H9 (cell line): ENCODE results near the gene FAM32A. TPM values are rescaled to one million over a fixed set of nuclear protein-coding genes. Genes with fewer than 3 reads are reported as not detected.

Experiments
- DNase-seq: peaks from one replicate; pipeline ENCODE4 v3.0.0-alpha.2; 2017
- H2AFZ ChIP-seq: one replicate; pipeline ENCODE4 v1.6.1; 2013; ENCODE audit warnings: mild to moderate bottlenecking, low read length, control low read depth, moderate library complexity
- H2AK5ac ChIP-seq: 2 replicates; pipeline ENCODE4 v1.6.1; 2013; ENCODE audit warnings: low read length, control low read depth, mixed read lengths; ENCODE audit not compliant: insufficient read length
- H2BK120ac ChIP-seq: one replicate; pipeline ENCODE4 v1.6.1; 2013; ENCODE audit warnings: low read depth, mild to moderate bottlenecking, low read length, control low read depth, inconsistent platforms; ENCODE audit not compliant: poor library complexity, severe bottlenecking
- H2BK12ac ChIP-seq: 2 replicates; pipeline ENCODE4 v1.6.1; 2013; ENCODE audit warnings: low read length, control low read depth, mixed read lengths, low read depth; ENCODE audit not compliant: insufficient read length
- H2BK15ac ChIP-seq: 2 replicates; pipeline ENCODE4 v1.6.1; 2013; ENCODE audit warnings: low read depth, low read length, control low read depth
- H2BK20ac ChIP-seq: one replicate; pipeline ENCODE4 v1.6.1; 2013; ENCODE audit warnings: low read depth, mild to moderate bottlenecking, low read length, control low read depth, inconsistent platforms; ENCODE audit not compliant: poor library complexity, severe bottlenecking
- H2BK5ac ChIP-seq: 2 replicates; pipeline ENCODE4 v1.6.1; 2013; ENCODE audit warnings: low read length, control low read depth, mixed read lengths; ENCODE audit not compliant: insufficient read length
- H3K14ac ChIP-seq: 2 replicates; pipeline ENCODE4 v1.6.1; 2013; ENCODE audit warnings: low read length, control low read depth; ENCODE audit not compliant: insufficient read depth
- H3K18ac ChIP-seq: 2 replicates; pipeline ENCODE4 v1.6.1; 2013; ENCODE audit warnings: low read depth, mild to moderate bottlenecking, mixed read lengths, low read length, control low read depth; ENCODE audit not compliant: insufficient read length
- H3K23ac ChIP-seq: 2 replicates; pipeline ENCODE4 v1.6.1; 2013; ENCODE audit warnings: low read length, control low read depth, mixed read lengths, low read depth; ENCODE audit not compliant: insufficient read length
- H3K23me2 ChIP-seq: 2 replicates; pipeline ENCODE4 v1.6.1; 2013; ENCODE audit warnings: low read depth, mild to moderate bottlenecking, mixed read lengths, low read length, control low read depth; ENCODE audit not compliant: insufficient read length, poor library complexity, severe bottlenecking
- H3K27ac ChIP-seq: 2 replicates; pipeline ENCODE4 v1.5.1; 2013; ENCODE audit warnings: low read length, control low read depth, mixed read lengths, low read depth; ENCODE audit not compliant: insufficient read length
- H3K27me3 ChIP-seq: 2 replicates; pipeline ENCODE4 v1.6.1; 2013; ENCODE audit warnings: low read length, control low read depth, inconsistent platforms; ENCODE audit not compliant: insufficient read depth
- H3K4ac ChIP-seq: 2 replicates; pipeline ENCODE4 v1.6.1; 2013; ENCODE audit warnings: low read depth, mild to moderate bottlenecking, control low read depth, inconsistent platforms, low read length, moderate library complexity
- H3K4me1 ChIP-seq: 2 replicates; pipeline ENCODE4 v1.6.1; 2013; ENCODE audit warnings: low read length, control low read depth, inconsistent platforms; ENCODE audit not compliant: insufficient read depth
- H3K4me2 ChIP-seq: 2 replicates; pipeline ENCODE4 v1.6.1; 2013; ENCODE audit warnings: low read length, control low read depth, mixed read lengths; ENCODE audit not compliant: insufficient read length, insufficient read depth
- H3K56ac ChIP-seq: 2 replicates; pipeline ENCODE4 v1.6.1; 2013; ENCODE audit warnings: low read depth, mild to moderate bottlenecking, mixed read lengths, low read length, control low read depth; ENCODE audit not compliant: insufficient read length
- H3K79me1 ChIP-seq: 2 replicates; pipeline ENCODE4 v1.6.1; 2013; ENCODE audit warnings: low read depth, mild to moderate bottlenecking, moderate library complexity, low read length, control low read depth, inconsistent platforms; ENCODE audit not compliant: insufficient read depth, poor library complexity, severe bottlenecking
- H3K79me2 ChIP-seq: 2 replicates; pipeline ENCODE4 v1.6.1; 2013; ENCODE audit warnings: low read length, control low read depth, inconsistent platforms; ENCODE audit not compliant: insufficient read depth
- H3K9ac ChIP-seq: 2 replicates; pipeline ENCODE4 v1.6.1; 2013; ENCODE audit warnings: low read length, control low read depth, mixed read lengths; ENCODE audit not compliant: insufficient read length; ENCODE audit errors: extremely low read depth
- H3K9me3 ChIP-seq: one replicate; pipeline ENCODE4 v1.6.1; 2013; ENCODE audit warnings: low read depth, low read length, inconsistent platforms; ENCODE audit not compliant: control insufficient read depth
- H3T11ph ChIP-seq: one replicate; pipeline ENCODE4 v1.6.1; 2013; ENCODE audit warnings: mild to moderate bottlenecking, low read length, control low read depth, inconsistent platforms
- H4K20me1 ChIP-seq: one replicate; pipeline ENCODE4 v1.6.1; 2013; ENCODE audit not compliant: control insufficient read depth, insufficient read length, insufficient read depth
- H4K5ac ChIP-seq: 2 replicates; pipeline ENCODE4 v1.6.1; 2013; ENCODE audit warnings: low read depth, mild to moderate bottlenecking, mixed read lengths, low read length, control low read depth; ENCODE audit not compliant: insufficient read length
- H4K8ac ChIP-seq: replicated peaks from 2 replicates; pipeline ENCODE4 v1.6.1; 2013; ENCODE audit warnings: low read length, control low read depth, mixed read lengths, low read depth; ENCODE audit not compliant: insufficient read length
- H4K91ac ChIP-seq: 2 replicates; pipeline ENCODE4 v1.6.1; 2013; ENCODE audit warnings: low read depth, mild to moderate bottlenecking, moderate library complexity, mixed read lengths, low read length, control low read depth; ENCODE audit not compliant: insufficient read length
- H3K27ac Mint-ChIP-seq, 3 experiments: 2 replicates in 2 of 3; 3 replicates in 1 of 3; pipeline ENCODE4 v1.8.0; 2020 to 2021; ENCODE audit warnings: mixed read lengths in 3 of 3, mild to moderate bottlenecking in 1 of 3, moderate library complexity in 1 of 3
- H3K27me3 Mint-ChIP-seq: 2 replicates; pipeline ENCODE4 v1.8.0; 2021; ENCODE audit warnings: low read depth, mild to moderate bottlenecking, moderate library complexity, mixed read lengths
- H3K36me3 Mint-ChIP-seq, 3 experiments: 2 replicates in 2 of 3; 3 replicates in 1 of 3; pipeline ENCODE4 v1.8.0; 2020 to 2021; ENCODE audit warnings: low read depth in 3 of 3, mixed read lengths in 3 of 3; ENCODE audit not compliant: insufficient read depth in 1 of 3
- H3K4me1 Mint-ChIP-seq, 2 experiments: 2 replicates each; pipeline ENCODE4 v1.8.0; 2020; ENCODE audit warnings: mixed read lengths in 2 of 2
- H3K4me3 Mint-ChIP-seq, 2 experiments: 2 replicates in 1 of 2; 3 replicates in 1 of 2; pipeline ENCODE4 v1.8.0; 2020 to 2021; ENCODE audit warnings: mild to moderate bottlenecking in 2 of 2, mixed read lengths in 2 of 2, moderate library complexity in 1 of 2
- H3K9me3 Mint-ChIP-seq, 2 experiments: 2 replicates in 1 of 2; 3 replicates in 1 of 2; pipeline ENCODE4 v1.8.0; 2020; ENCODE audit warnings: mild to moderate bottlenecking in 2 of 2, mixed read lengths in 2 of 2, moderate library complexity in 1 of 2
- CTCF ChIP-seq: fragments of 200-600 bp; sonication (generic); conservative IDR thresholded peaks from 3 replicates; pipeline ENCODE4 v1.8.0; 2021; ENCODE audit warnings: antibody characterized with exemption, mild to moderate bottlenecking
- WGBS: extraction: QIAGEN DNeasy Blood & Tissue Kit; methylation state at CpG from one replicate; pipeline ENCODE4 v1.1.7; 2013; ENCODE audit warnings: missing lambda C conversion rate, low lambda C conversion rate, mixed read lengths; ENCODE audit not compliant: insufficient read length; ENCODE audit errors: extremely low coverage; 5-methylcytosine and 5-hydroxymethylcytosine counted together
- total RNA-seq: library from RNA; stranded (reverse); gene quantifications from 2 replicates; pipeline ENCODE4 v1.2.1, GENCODE V29; 2021

FAM32A gene
- total RNA-seq, 1 experiment from 2014 or later = 91.9 TPM

- no peak for DNase-seq
- no peak overlapping the region for H3K27ac ChIP-seq
- no peak overlapping the region for H3K23ac ChIP-seq
- no peak overlapping the region for H3K18ac ChIP-seq
- H4K8ac ChIP-seq = no peak overlapping the region
- H2BK120ac ChIP-seq = no peak overlapping the region
- no peaks in the 10 kb centered on the region for H3K9me3 ChIP-seq
- H3K79me1 ChIP-seq = no peaks in the 10 kb centered on the region
- no peaks in the 10 kb centered on the region for H4K20me1 ChIP-seq
- no peak for TF ChIP-seq CTCF
- no peak overlapping the region for H3K56ac ChIP-seq
- H2AFZ ChIP-seq = no peak overlapping the region
- Mint-ChIP-seq H3K27ac (no peak overlapping the region), H3K4me3 (no peak overlapping the region), H3K27me3 (no peaks in the 10 kb centered on the region; the same call in 1 of the 2 replicates), H3K36me3 (no peaks in the 10 kb centered on the region), H3K9me3 (no peaks in the 10 kb centered on the region), H3K4me1 (no peaks in the 10 kb centered on the region)
- H3K4me1 ChIP-seq = no peaks in the 10 kb centered on the region
- H3K14ac ChIP-seq = no peak overlapping the region
- no peak overlapping the region for H3T11ph ChIP-seq
- H3K23me2 ChIP-seq = no peaks in the 10 kb centered on the region
- WGBS = no CpG with 5 or more reads among the region's 6 CpGs
- H2BK12ac ChIP-seq = no peak overlapping the region
- H2AK5ac ChIP-seq = no peak overlapping the region
- no peak overlapping the region for H2BK20ac ChIP-seq
- no peak overlapping the region for H3K4me2 ChIP-seq
- no peak overlapping the region for H2BK5ac ChIP-seq
- no peaks in the 10 kb centered on the region for H3K27me3 ChIP-seq
- no peak overlapping the region for H3K4ac ChIP-seq
- H3K79me2 ChIP-seq = no peaks in the 10 kb centered on the region
- no peak overlapping the region for H2BK15ac ChIP-seq
- H3K9ac ChIP-seq = no peak overlapping the region
- H4K5ac ChIP-seq = no peak overlapping the region
- H4K91ac ChIP-seq = no peak overlapping the region
Observed at GRCh38 chr19:16160445-16160942, 24.7 kb upstream of the FAM32A start.
